ENCODE data around the gene TPM4. TPM values are rescaled to one million over a fixed set of nuclear protein-coding genes. Genes with fewer than 3 reads are reported as not detected.

Gene TPM4
- total and polyA plus RNA-seq, 2 experiments from 2014 or later: 223 to 288 TPM

DNA sequence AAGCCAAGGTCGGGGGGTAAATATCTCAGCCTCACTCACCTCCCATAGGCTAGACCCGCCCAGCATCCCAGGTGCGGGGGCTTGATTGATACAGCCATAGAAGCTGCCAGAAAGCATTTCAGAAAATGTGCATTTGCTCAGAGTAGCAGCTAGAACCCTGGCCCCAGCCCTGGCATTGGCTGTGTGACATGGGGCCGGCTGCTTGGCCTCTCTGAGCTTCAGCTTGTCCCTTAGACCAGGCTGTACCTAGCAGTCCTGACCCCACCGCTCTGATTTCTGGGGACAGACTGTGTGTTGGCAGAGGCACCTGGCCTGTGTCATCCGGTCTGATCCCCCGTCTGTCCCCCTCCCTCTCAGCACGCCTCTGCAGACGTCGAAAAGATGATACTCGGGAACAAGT lies 50.8 kb downstream of the TPM4 start:
- Mint-ChIP-seq H3K27me3 (ENCODE audit: insufficient read depth, low read depth, poor library complexity) (peaks cover 4% of the 10 kb centered on the region), H3K36me3 (ENCODE audit: low read depth) (peaks cover 63% of the 10 kb centered on the region), H3K9me3 (no peaks in the 10 kb centered on the region; the same call in 2 of the 3 replicates), H3K27ac (no peak overlapping the region), H3K4me1 (no peaks in the 10 kb centered on the region), H3K4me3 (no peak overlapping the region)
- ATAC-seq (no peak), DNase-seq (ENCODE audit: low spot score) (no peak)
- Histone ChIP-seq H3K27me3 (ENCODE audit: insufficient read depth) (no peaks in the 10 kb centered on the region), H3K79me2 (replicated peaks; ENCODE audit: insufficient read depth) (no peaks in the 10 kb centered on the region), H3F3A (replicated peaks; ENCODE audit: low read depth) (no peaks in the 10 kb centered on the region), H4K20me1 (replicated peaks; ENCODE audit: insufficient read depth) (peaks cover 3% of the 10 kb centered on the region; the same call in 1 of the 2 replicates), H2AFZ (no peak overlapping the region), H3K4me2 (no peak overlapping the region), H3K9me2 (ENCODE audit: insufficient read depth) (no peaks in the 10 kb centered on the region), H3K4me3 (no peak overlapping the region), H3K4me1 (ENCODE audit: insufficient read depth) (no peaks in the 10 kb centered on the region), H3K36me3 (ENCODE audit: insufficient read depth) (peaks cover 14% of the 10 kb centered on the region), H3K27ac (ENCODE audit: low read depth) (no peak overlapping the region)
- TF ChIP-seq JUNB (IDR thresholded peaks at IDR 0.05; ENCODE audit: unreplicated experiment) (no peak), EZH2 (IDR thresholded peaks at IDR 0.05; ENCODE audit: low read depth, unreplicated experiment) (no peak), CREB1 (CRISPR knock-in tag; IDR thresholded peaks at IDR 0.05; ENCODE audit: low read depth) (no peak), STAT1 (IDR thresholded peaks at IDR 0.05; ENCODE audit: unreplicated experiment) (no peak), POLR2AphosphoS5 (IDR thresholded peaks at IDR 0.05; ENCODE audit: low read depth) (no peak), REST (IDR thresholded peaks at IDR 0.05; ENCODE audit: unreplicated experiment) (no peak), ZNF331 (CRISPR knock-in tag; IDR thresholded peaks at IDR 0.05; ENCODE audit: low read depth) (no peak), EZH2phosphoT487 (IDR thresholded peaks at IDR 0.05; ENCODE audit: unreplicated experiment) (no peak), NANOG (IDR thresholded peaks at IDR 0.05; ENCODE audit: borderline replicate concordance) (no peak), ZNF114 (CRISPR knock-in tag; IDR thresholded peaks at IDR 0.05) (no peak), ETS1 (IDR thresholded peaks at IDR 0.05) (no peak)
- TF ChIP-seq, protein P1, sequence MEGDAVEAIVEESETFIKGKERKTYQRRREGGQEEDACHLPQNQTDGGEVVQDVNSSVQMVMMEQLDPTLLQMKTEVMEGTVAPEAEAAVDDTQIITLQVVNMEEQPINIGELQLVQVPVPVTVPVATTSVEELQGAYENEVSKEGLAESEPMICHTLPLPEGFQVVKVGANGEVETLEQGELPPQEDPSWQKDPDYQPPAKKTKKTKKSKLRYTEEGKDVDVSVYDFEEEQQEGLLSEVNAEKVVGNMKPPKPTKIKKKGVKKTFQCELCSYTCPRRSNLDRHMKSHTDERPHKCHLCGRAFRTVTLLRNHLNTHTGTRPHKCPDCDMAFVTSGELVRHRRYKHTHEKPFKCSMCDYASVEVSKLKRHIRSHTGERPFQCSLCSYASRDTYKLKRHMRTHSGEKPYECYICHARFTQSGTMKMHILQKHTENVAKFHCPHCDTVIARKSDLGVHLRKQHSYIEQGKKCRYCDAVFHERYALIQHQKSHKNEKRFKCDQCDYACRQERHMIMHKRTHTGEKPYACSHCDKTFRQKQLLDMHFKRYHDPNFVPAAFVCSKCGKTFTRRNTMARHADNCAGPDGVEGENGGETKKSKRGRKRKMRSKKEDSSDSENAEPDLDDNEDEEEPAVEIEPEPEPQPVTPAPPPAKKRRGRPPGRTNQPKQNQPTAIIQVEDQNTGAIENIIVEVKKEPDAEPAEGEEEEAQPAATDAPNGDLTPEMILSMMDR (conservative IDR thresholded peaks at IDR 0.05; ENCODE audit: low read depth in 2 of 2): no peak
- TF ChIP-seq, protein P2, sequence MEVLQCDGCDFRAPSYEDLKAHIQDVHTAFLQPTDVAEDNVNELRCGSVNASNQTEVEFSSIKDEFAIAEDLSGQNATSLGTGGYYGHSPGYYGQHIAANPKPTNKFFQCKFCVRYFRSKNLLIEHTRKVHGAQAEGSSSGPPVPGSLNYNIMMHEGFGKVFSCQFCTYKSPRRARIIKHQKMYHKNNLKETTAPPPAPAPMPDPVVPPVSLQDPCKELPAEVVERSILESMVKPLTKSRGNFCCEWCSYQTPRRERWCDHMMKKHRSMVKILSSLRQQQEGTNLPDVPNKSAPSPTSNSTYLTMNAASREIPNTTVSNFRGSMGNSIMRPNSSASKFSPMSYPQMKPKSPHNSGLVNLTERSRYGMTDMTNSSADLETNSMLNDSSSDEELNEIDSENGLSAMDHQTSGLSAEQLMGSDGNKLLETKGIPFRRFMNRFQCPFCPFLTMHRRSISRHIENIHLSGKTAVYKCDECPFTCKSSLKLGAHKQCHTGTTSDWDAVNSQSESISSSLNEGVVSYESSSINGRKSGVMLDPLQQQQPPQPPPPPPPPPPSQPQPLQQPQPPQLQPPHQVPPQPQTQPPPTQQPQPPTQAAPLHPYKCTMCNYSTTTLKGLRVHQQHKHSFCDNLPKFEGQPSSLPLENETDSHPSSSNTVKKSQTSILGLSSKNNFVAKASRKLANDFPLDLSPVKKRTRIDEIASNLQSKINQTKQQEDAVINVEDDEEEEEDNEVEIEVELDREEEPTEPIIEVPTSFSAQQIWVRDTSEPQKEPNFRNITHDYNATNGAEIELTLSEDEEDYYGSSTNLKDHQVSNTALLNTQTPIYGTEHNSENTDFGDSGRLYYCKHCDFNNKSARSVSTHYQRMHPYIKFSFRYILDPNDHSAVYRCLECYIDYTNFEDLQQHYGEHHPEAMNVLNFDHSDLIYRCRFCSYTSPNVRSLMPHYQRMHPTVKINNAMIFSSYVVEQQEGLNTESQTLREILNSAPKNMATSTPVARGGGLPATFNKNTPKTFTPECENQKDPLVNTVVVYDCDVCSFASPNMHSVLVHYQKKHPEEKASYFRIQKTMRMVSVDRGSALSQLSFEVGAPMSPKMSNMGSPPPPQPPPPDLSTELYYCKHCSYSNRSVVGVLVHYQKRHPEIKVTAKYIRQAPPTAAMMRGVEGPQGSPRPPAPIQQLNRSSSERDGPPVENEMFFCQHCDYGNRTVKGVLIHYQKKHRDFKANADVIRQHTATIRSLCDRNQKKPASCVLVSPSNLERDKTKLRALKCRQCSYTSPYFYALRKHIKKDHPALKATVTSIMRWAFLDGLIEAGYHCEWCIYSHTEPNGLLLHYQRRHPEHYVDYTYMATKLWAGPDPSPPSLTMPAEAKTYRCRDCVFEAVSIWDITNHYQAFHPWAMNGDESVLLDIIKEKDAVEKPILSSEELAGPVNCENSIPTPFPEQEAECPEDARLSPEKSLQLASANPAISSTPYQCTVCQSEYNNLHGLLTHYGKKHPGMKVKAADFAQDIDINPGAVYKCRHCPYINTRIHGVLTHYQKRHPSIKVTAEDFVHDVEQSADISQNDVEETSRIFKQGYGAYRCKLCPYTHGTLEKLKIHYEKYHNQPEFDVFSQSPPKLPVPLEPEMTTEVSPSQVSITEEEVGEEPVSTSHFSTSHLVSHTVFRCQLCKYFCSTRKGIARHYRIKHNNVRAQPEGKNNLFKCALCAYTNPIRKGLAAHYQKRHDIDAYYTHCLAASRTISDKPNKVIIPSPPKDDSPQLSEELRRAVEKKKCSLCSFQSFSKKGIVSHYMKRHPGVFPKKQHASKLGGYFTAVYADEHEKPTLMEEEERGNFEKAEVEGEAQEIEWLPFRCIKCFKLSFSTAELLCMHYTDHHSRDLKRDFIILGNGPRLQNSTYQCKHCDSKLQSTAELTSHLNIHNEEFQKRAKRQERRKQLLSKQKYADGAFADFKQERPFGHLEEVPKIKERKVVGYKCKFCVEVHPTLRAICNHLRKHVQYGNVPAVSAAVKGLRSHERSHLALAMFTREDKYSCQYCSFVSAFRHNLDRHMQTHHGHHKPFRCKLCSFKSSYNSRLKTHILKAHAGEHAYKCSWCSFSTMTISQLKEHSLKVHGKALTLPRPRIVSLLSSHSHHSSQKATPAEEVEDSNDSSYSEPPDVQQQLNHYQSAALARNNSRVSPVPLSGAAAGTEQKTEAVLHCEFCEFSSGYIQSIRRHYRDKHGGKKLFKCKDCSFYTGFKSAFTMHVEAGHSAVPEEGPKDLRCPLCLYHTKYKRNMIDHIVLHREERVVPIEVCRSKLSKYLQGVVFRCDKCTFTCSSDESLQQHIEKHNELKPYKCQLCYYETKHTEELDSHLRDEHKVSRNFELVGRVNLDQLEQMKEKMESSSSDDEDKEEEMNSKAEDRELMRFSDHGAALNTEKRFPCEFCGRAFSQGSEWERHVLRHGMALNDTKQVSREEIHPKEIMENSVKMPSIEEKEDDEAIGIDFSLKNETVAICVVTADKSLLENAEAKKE (CRISPR knock-in tag; IDR thresholded peaks at IDR 0.05): no peak
